GOT3 (cell line): ENCODE results near the gene ATF6.

ENCODE experiments used
- DNase-seq: peaks from one replicate; lab custom pipeline; 2025; ENCODE audit warnings: mixed read lengths; lab: John Stamatoyannopoulos, UW

Gene ATF6

GRCh38 chr1:161999301-162000052, 233.4 kb downstream of the ATF6 start:
- no peak for DNase-seq

- no peak for DNase-seq
These were observed 233.9 kb downstream of the ATF6 start for GRCh38 chr1:162000053-162000420.

GRCh38 chr1:162003061-162003829, 237.1 kb downstream of the ATF6 start:
- peak; percentile 77 for DNase-seq

- no peak for DNase-seq
These were observed 237.7 kb downstream of the ATF6 start for GRCh38 chr1:162003830-162004215.

GRCh38 chr1:162004441-162004950, 238.4 kb downstream of the ATF6 start:
- no peak for DNase-seq

- no peak for DNase-seq
These were observed 240.0 kb downstream of the ATF6 start for GRCh38 chr1:162006081-162006480.

GRCh38 chr1:162007466-162007865, 241.3 kb downstream of the ATF6 start:
- DNase-seq = no peak

GRCh38 chr1:162008799-162009198, 242.7 kb downstream of the ATF6 start:
- DNase-seq = no peak

- no peak for DNase-seq
These were observed 243.5 kb downstream of the ATF6 start for GRCh38 chr1:162009501-162010174.

- DNase-seq = no peak
These were observed 244.0 kb downstream of the ATF6 start for GRCh38 chr1:162010175-162010506.

- DNase-seq = no peak
These were observed 245.4 kb downstream of the ATF6 start for GRCh38 chr1:162011337-162012012.

- DNase-seq = no peak
These were observed 247.2 kb downstream of the ATF6 start for GRCh38 chr1:162013289-162013688.
